ENCODE measurements around the gene SERAC1. TPM values are rescaled to one million over a fixed set of nuclear protein-coding genes. Genes with fewer than 3 reads are reported as not detected.

SERAC1 gene
- polyA plus RNA-seq, 3 donors: 4.3 to 5.1 (median 4.4) TPM

- H3K27ac Mint-ChIP-seq: no peak overlapping the region
- no peak overlapping the region for H3K4me3 Mint-ChIP-seq
These were observed 2.1 kb downstream of the SERAC1 start for GRCh38 chr6:158165919-158166416.

DNA sequence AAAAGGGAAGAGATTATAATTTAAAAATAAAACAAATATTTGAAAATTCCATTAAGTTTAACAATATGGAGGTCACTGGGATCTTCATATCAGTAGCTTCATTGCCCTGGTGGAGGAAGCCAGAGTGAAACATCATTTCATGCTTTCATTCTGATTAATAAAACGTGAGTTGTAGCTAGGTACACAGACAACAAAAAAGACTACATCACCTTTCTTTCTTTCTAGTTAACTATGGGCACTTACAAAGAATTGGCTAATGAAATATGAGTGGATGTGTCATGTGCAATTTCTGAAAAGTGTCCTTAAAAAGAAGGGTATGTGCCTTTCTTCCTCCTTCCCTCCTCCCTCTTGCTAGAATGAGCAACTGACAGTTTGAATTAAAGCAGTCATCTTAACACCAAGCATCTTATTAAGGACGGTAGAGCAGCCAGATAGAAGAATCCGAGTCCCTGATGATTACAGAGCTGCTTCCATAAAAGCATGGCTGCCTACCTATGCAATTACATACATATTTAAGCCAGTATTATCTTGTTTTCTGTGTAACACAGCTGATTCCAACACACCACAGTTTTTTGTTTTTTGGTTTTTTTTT lies 3.4 kb downstream of the SERAC1 start:
- intact Hi-C loops (cut with micrococcal nuclease): loop anchor here in 1 of 2 donors (5.0 to 10.0 kb wide), 2 partner anchors 80 to 842 kb away; partner anchors contain the start of gene TMEM242
- Histone ChIP-seq H3K4me3 (replicated peaks in 1 of 3; ENCODE audit: low read depth in 2 of 3, low read length in 3 of 3) (no peak overlapping the region), H3K4me1 (ENCODE audit: control insufficient read depth in 1 of 2, insufficient read depth in 2 of 2, low read length in 2 of 2) (peaks cover 13 to 23% of the 10 kb centered on the region in 2 donors), H4K20me1 (ENCODE audit: insufficient read depth, low read length) (no peaks in the 10 kb centered on the region), H3K9me3 (replicated peaks in 1 of 2; ENCODE audit: control insufficient read depth in 1 of 2, insufficient read depth in 1 of 2, low read length in 2 of 2) (no peaks in the 10 kb centered on the region), H3K4me2 (replicated peaks; ENCODE audit: extremely low read depth, low read length, poor library complexity, severe bottlenecking) (no peak overlapping the region), H3K9ac (ENCODE audit: insufficient read depth, low read length, poor library complexity, severe bottlenecking) (no peak overlapping the region), H3K79me2 (ENCODE audit: insufficient read depth, low read length) (no peaks in the 10 kb centered on the region), H3K27ac (ENCODE audit: low read depth in 1 of 2, low read length in 2 of 2) (no peak overlapping the region), H3K36me3 (replicated peaks in 1 of 2; ENCODE audit: control insufficient read depth in 1 of 2, insufficient read depth in 2 of 2, low read length in 2 of 2) (no peaks in the 10 kb centered on the region), H3K27me3 (ENCODE audit: control insufficient read depth in 2 of 2, insufficient read depth in 2 of 2, low read length in 2 of 2) (no peaks in the 10 kb centered on the region), H2AFZ (ENCODE audit: insufficient read depth, low read depth, low read length, poor library complexity, severe bottlenecking) (no peak overlapping the region)
- Mint-ChIP-seq H3K36me3 (peaks cover 4 to 10% of the 10 kb centered on the region in 2 donors), H3K4me1 (peaks cover 24% of the 10 kb centered on the region), H3K27ac (peak overlapping the region in 1 of 7 donors; percentile 50), H3K9me3 (no peaks in the 10 kb centered on the region), H3K27me3 (ENCODE audit: low read depth in 3 of 3) (peaks cover 0 to 12% (median 2%) of the 10 kb centered on the region in 3 donors), H3K4me3 (no peak overlapping the region)
- TF ChIP-seq, protein P1, sequence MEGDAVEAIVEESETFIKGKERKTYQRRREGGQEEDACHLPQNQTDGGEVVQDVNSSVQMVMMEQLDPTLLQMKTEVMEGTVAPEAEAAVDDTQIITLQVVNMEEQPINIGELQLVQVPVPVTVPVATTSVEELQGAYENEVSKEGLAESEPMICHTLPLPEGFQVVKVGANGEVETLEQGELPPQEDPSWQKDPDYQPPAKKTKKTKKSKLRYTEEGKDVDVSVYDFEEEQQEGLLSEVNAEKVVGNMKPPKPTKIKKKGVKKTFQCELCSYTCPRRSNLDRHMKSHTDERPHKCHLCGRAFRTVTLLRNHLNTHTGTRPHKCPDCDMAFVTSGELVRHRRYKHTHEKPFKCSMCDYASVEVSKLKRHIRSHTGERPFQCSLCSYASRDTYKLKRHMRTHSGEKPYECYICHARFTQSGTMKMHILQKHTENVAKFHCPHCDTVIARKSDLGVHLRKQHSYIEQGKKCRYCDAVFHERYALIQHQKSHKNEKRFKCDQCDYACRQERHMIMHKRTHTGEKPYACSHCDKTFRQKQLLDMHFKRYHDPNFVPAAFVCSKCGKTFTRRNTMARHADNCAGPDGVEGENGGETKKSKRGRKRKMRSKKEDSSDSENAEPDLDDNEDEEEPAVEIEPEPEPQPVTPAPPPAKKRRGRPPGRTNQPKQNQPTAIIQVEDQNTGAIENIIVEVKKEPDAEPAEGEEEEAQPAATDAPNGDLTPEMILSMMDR (IDR thresholded peaks at IDR 0.05): no peak
- 93% methylated on average over 2 of the region's 3 CpGs for WGBS (ENCODE audit: insufficient coverage)
- no peak for DNase-seq

More at GRCh38 chr6:158165919-158166416, 2.1 kb downstream of the SERAC1 start:
- Histone ChIP-seq H3K79me2 (ENCODE audit: insufficient read depth, low read length) (no peaks in the 10 kb centered on the region), H3K27me3 (ENCODE audit: control insufficient read depth in 2 of 2, insufficient read depth in 2 of 2, low read length in 2 of 2) (no peaks in the 10 kb centered on the region), H3K36me3 (replicated peaks in 1 of 2; ENCODE audit: control insufficient read depth in 1 of 2, insufficient read depth in 2 of 2, low read length in 2 of 2) (no peaks in the 10 kb centered on the region), H3K27ac (ENCODE audit: low read depth in 1 of 2, low read length in 2 of 2) (no peak overlapping the region), H3K9me3 (replicated peaks in 1 of 2; ENCODE audit: control insufficient read depth in 1 of 2, insufficient read depth in 1 of 2, low read length in 2 of 2) (no peaks in the 10 kb centered on the region), H3K4me3 (replicated peaks in 1 of 3; ENCODE audit: low read depth in 2 of 3, low read length in 3 of 3) (no peak overlapping the region), H3K4me1 (ENCODE audit: control insufficient read depth in 1 of 2, insufficient read depth in 2 of 2, low read length in 2 of 2) (peaks cover 13 to 23% of the 10 kb centered on the region in 2 donors), H4K20me1 (ENCODE audit: insufficient read depth, low read length) (no peaks in the 10 kb centered on the region), H3K4me2 (replicated peaks; ENCODE audit: extremely low read depth, low read length, poor library complexity, severe bottlenecking) (no peak overlapping the region), H2AFZ (ENCODE audit: insufficient read depth, low read depth, low read length, poor library complexity, severe bottlenecking) (no peak overlapping the region), H3K9ac (ENCODE audit: insufficient read depth, low read length, poor library complexity, severe bottlenecking) (no peak overlapping the region)
- intact Hi-C loops (cut with micrococcal nuclease): loop anchor here in 1 of 2 donors (5.0 to 10.0 kb wide), 2 partner anchors 81 to 844 kb away; partner anchors contain the start of gene TMEM242
- Mint-ChIP-seq H3K9me3 (no peaks in the 10 kb centered on the region), H3K4me1 (peaks cover 20% of the 10 kb centered on the region), H3K36me3 (peaks cover 4 to 10% of the 10 kb centered on the region in 2 donors), H3K27me3 (ENCODE audit: low read depth in 3 of 3) (peaks cover 0 to 12% (median 2%) of the 10 kb centered on the region in 3 donors)
- TF ChIP-seq, protein P1 (IDR thresholded peaks at IDR 0.05): no peak
- no CpG with 5 or more reads among the region's 1 CpG for WGBS (ENCODE audit: insufficient coverage)
- no peak for DNase-seq

Measured in CD14-positive monocyte (primary cell).